Trophoblast cell (in vitro differentiated cells and primary cell): ENCODE data around the gene CDKN2B.

Source experiments
- DNase-seq, 2 donors: peaks; one replicate each; pipeline ENCODE4 v3.0.0-alpha.2; 2016
- H2AFZ ChIP-seq: 2 replicates; pipeline ENCODE4 v1.6.1; 2013; ENCODE audit warnings: low read length, moderate library complexity, mild to moderate bottlenecking; ENCODE audit not compliant: insufficient read depth, poor library complexity
- H2AK5ac ChIP-seq: 2 replicates; pipeline ENCODE4 v1.6.1; 2013; ENCODE audit warnings: mild to moderate bottlenecking, low read length
- H2BK120ac ChIP-seq: 2 replicates; pipeline ENCODE4 v1.6.1; 2013; ENCODE audit warnings: low read length, mild to moderate bottlenecking, moderate library complexity; ENCODE audit not compliant: insufficient read depth, poor library complexity
- H2BK12ac ChIP-seq: 2 replicates; pipeline ENCODE4 v1.6.1; 2013; ENCODE audit warnings: mild to moderate bottlenecking, low read length, moderate library complexity
- H2BK5ac ChIP-seq: 2 replicates; pipeline ENCODE4 v1.6.1; 2013; ENCODE audit warnings: low read length, low read depth, moderate library complexity, mild to moderate bottlenecking; ENCODE audit not compliant: poor library complexity
- H3K14ac ChIP-seq: 2 replicates; pipeline ENCODE4 v1.6.1; 2013; ENCODE audit warnings: mild to moderate bottlenecking, low read length
- H3K18ac ChIP-seq: 2 replicates; pipeline ENCODE4 v1.6.1; 2013; ENCODE audit warnings: mild to moderate bottlenecking, low read length
- H3K23ac ChIP-seq: 2 replicates; pipeline ENCODE4 v1.6.1; 2013; ENCODE audit warnings: low read length
- H3K27ac ChIP-seq: 2 replicates; pipeline ENCODE4 v1.5.1; 2013; ENCODE audit warnings: low read depth, mild to moderate bottlenecking, inconsistent platforms, low read length, moderate library complexity
- H3K27me3 ChIP-seq: 2 replicates; pipeline ENCODE4 v1.6.1; 2013; ENCODE audit warnings: inconsistent platforms, mild to moderate bottlenecking, low read length, moderate library complexity; ENCODE audit not compliant: insufficient read depth
- H3K36me3 ChIP-seq, 2 experiments: 1 replicate in 1 of 2; 2 replicates in 1 of 2; pipeline ENCODE4 v1.6.1; 2013; ENCODE audit warnings: low read length in 2 of 2, mild to moderate bottlenecking in 2 of 2, moderate library complexity in 1 of 2; ENCODE audit not compliant: insufficient read depth in 2 of 2, control insufficient read depth in 1 of 2
- H3K4ac ChIP-seq: 2 replicates; pipeline ENCODE4 v1.6.1; 2013; ENCODE audit warnings: low read depth, mild to moderate bottlenecking, low read length, moderate library complexity
- H3K4me1 ChIP-seq, 2 experiments: 1 replicate in 1 of 2; 2 replicates in 1 of 2; pipeline ENCODE4 v1.6.1; 2013; ENCODE audit warnings: low read length in 2 of 2, mild to moderate bottlenecking in 2 of 2, moderate library complexity in 1 of 2; ENCODE audit not compliant: insufficient read depth in 2 of 2, control insufficient read depth in 1 of 2
- H3K4me2 ChIP-seq: 2 replicates; pipeline ENCODE4 v1.6.1; 2013; ENCODE audit warnings: inconsistent platforms, mild to moderate bottlenecking, low read length, moderate library complexity
- H3K4me3 ChIP-seq: 2 replicates; pipeline ENCODE4 v1.5.1; 2013; ENCODE audit warnings: mild to moderate bottlenecking, low read depth, low read length, inconsistent platforms
- H3K79me1 ChIP-seq: one replicate; pipeline ENCODE4 v1.6.1; 2013; ENCODE audit warnings: low read length
- H3K79me2 ChIP-seq: 2 replicates; pipeline ENCODE4 v1.6.1; 2013; ENCODE audit warnings: low read length, mild to moderate bottlenecking; ENCODE audit not compliant: control insufficient read depth, insufficient read depth, poor library complexity
- H3K9ac ChIP-seq: 2 replicates; pipeline ENCODE4 v1.6.1; 2013; ENCODE audit warnings: mild to moderate bottlenecking, low read length
- H3K9me3 ChIP-seq: 2 replicates; pipeline ENCODE4 v1.6.1; 2013; ENCODE audit warnings: low read depth, mild to moderate bottlenecking, control low read depth, inconsistent platforms, low read length; ENCODE audit not compliant: insufficient read depth
- H4K12ac ChIP-seq: 2 replicates; pipeline ENCODE4 v1.6.1; 2013; ENCODE audit warnings: low read depth, mild to moderate bottlenecking, low read length, moderate library complexity
- H4K8ac ChIP-seq: 2 replicates; pipeline ENCODE4 v1.6.1; 2013; ENCODE audit warnings: low read depth, mild to moderate bottlenecking, low read length, moderate library complexity
- H4K91ac ChIP-seq: one replicate; pipeline ENCODE4 v1.6.1; 2013; ENCODE audit warnings: low read depth, mild to moderate bottlenecking, low read length, moderate library complexity
- WGBS: extraction: QIAGEN DNeasy Blood & Tissue Kit; methylation state at CpG from one replicate; pipeline ENCODE4 v1.1.7; 2013; ENCODE audit warnings: missing lambda C conversion rate; ENCODE audit not compliant: insufficient read length, insufficient coverage; ENCODE audit errors: extremely low coverage; 5-methylcytosine and 5-hydroxymethylcytosine counted together

The CDKN2B gene

DNA sequence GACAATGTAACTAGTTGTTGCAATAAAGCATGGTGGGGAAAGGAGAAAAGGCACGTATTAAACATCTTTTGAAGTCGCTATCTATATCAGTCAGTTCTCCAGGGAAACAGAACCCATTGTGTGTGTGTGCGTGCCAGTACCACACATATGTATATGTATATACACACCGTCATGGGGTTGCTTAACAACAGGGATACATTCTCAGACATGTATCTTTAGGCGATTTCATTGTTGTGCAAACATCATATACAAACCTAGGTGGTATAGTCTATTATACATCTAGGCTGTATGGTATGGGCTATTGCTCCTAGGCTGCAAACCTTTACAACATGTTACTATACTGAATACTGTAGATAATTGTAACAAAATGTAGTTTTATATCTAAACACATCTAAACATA lies 12.2 kb downstream of the CDKN2B start:
- no peak overlapping the region for H4K8ac ChIP-seq
- H3K14ac ChIP-seq: no peak overlapping the region
- H2BK12ac ChIP-seq: no peak overlapping the region
- WGBS: no CpG with 5 or more reads among the region's 5 CpGs
- no peak overlapping the region for H2BK120ac ChIP-seq
- H3K4ac ChIP-seq: no peak overlapping the region
- no peak overlapping the region for H2BK5ac ChIP-seq
- DNase-seq: no peak
- no peak overlapping the region for H2AK5ac ChIP-seq
- H3K4me3 ChIP-seq: no peak overlapping the region
- H3K4me2 ChIP-seq: no peak overlapping the region
- no peaks in the 10 kb centered on the region for H3K36me3 ChIP-seq
- H3K79me1 ChIP-seq: peaks cover 5% of the 10 kb centered on the region
- H2AFZ ChIP-seq: no peak overlapping the region
- no peak overlapping the region for H3K18ac ChIP-seq
- peaks cover 15% of the 10 kb centered on the region for H3K27me3 ChIP-seq
- peaks cover 6 to 10% of the 10 kb centered on the region in 2 experiments for H3K4me1 ChIP-seq
- no peak overlapping the region for H4K12ac ChIP-seq
- H3K27ac ChIP-seq: no peak overlapping the region
- H3K79me2 ChIP-seq: peaks cover 6% of the 10 kb centered on the region
- no peak overlapping the region for H4K91ac ChIP-seq
- peaks cover 2% of the 10 kb centered on the region for H3K9me3 ChIP-seq
- no peak overlapping the region for H3K9ac ChIP-seq
- no peak overlapping the region for H3K23ac ChIP-seq

DNA sequence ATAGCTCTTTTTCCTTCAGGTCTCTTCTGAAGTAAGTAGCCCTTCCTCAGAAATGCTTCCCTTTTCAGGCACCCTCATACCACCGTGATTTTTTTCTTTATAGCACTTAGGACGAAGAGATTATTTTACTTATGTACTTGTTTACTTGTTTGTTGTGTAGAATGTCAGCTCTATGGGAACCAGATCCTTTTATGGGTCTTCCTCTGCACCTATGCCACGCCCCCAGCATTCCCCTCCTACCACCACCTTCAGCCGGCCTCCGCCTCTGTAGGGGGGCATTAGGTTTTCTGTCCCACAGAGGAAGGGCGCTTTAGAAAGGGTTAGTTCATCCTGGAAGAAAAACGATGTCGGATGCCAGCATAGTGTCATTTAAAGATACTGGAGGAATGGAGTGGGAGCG lies 12.7 kb downstream of the CDKN2B start:
- Histone ChIP-seq H3K4me3 (no peak overlapping the region), H3K4ac (no peak overlapping the region), H3K4me2 (no peak overlapping the region), H2BK5ac (no peak overlapping the region), H3K79me2 (peaks cover 6% of the 10 kb centered on the region), H2BK12ac (no peak overlapping the region), H3K14ac (no peak overlapping the region), H3K9me3 (peaks cover 2% of the 10 kb centered on the region), H3K36me3 (no peaks in the 10 kb centered on the region), H3K9ac (no peak overlapping the region), H3K4me1 (peaks cover 6 to 10% of the 10 kb centered on the region in 2 experiments), H4K91ac (no peak overlapping the region), H3K23ac (no peak overlapping the region), H3K79me1 (peaks cover 5% of the 10 kb centered on the region), H3K27ac (no peak overlapping the region), H2BK120ac (no peak overlapping the region), H2AFZ (no peak overlapping the region), H2AK5ac (no peak overlapping the region), H3K27me3 (peaks cover 15% of the 10 kb centered on the region), H4K12ac (no peak overlapping the region), H4K8ac (no peak overlapping the region), H3K18ac (no peak overlapping the region)
- WGBS: no CpG with 5 or more reads among the region's 9 CpGs
- DNase-seq: no peak

DNA sequence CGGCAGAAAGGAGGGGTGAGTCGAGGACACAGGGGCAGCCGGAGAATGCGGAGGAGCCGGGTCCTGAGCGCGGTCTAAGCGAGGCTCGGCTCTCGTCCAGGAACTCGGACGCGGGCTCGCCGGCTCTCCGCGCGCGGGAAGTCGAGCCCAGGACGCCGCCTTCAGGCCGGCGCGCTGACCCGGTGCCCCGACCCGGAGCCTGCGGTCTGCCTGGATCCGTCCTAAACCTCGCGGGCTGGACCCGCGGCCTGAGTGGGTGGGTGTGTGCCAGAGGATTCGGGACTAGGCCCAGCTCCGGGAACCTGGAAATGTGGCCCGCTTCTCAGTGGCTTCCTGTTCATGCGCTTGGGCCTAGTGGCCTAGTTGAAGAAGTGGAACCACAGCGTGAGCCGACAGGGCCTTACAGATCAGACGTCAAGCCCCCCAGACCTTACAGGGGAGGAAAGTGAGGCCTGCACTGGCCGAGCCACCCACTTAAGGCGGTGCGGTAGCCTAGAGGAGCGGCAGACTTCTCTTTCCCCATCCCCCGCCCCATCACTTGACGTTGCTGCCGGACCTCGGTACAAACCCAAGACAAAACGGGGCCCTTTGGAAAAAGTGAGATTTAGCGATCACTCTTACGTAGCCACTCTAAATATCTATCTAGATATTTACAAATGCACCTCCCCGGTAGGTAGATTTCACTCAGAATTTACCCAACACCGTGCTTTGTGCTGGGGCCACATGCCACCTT lies 13.3 kb downstream of the CDKN2B start:
- Histone ChIP-seq H3K27ac (no peak overlapping the region), H2BK120ac (no peak overlapping the region), H2AFZ (peak overlapping the region; percentile 31), H4K12ac (no peak overlapping the region), H3K4me1 (peaks cover 6 to 10% of the 10 kb centered on the region in 2 experiments), H2BK12ac (peak overlapping the region; percentile 8), H3K4me3 (peak overlapping the region; percentile 75), H3K9ac (peak overlapping the region; percentile 49), H3K27me3 (peaks cover 15% of the 10 kb centered on the region), H3K36me3 (no peaks in the 10 kb centered on the region), H3K4ac (no peak overlapping the region), H2AK5ac (no peak overlapping the region), H3K18ac (no peak overlapping the region), H3K79me2 (peaks cover 6% of the 10 kb centered on the region), H4K91ac (peak overlapping the region; percentile 1), H3K9me3 (peaks cover 2% of the 10 kb centered on the region), H3K4me2 (peak overlapping the region; percentile 84), H2BK5ac (no peak overlapping the region), H3K79me1 (peaks cover 5% of the 10 kb centered on the region), H4K8ac (peak overlapping the region; percentile 39), H3K14ac (peak overlapping the region; percentile 40), H3K23ac (peak overlapping the region; percentile 62)
- no CpG with 5 or more reads among the region's 54 CpGs for WGBS
- DNase-seq: peak; percentile 61 to 81

DNA sequence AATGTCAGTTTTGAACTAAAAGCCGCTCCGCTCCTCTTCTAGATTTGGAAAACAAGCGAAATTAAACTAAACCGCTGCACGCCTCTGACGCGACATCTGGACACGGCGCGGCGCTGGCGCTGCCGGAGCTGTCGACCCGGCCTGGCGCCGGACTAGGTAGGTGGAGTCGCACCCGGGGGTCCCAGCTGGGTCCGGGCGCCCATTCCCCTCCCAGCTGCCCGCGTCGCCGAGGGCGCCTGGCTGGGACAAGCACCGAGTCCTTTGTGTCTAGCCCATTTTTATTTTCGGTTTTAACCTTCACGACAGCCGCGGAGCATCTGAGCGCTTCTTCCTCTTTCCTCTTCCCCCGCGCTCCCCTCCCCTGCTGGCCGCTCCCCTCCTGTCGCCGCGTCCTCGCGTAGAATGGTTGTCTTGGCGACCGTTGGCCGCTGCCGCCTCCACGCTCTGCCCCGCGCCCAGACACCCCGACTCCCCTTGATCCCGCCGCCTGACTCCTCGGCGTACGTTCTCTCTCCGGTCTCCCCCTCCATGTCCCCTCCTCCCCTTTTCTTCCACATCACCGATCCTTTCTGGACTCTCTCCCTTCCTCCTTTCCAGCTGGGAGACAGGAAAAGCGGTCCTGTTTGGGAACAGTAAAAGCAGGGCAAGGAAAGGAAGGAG lies 14.0 kb downstream of the CDKN2B start:
- Histone ChIP-seq H3K27me3 (peaks cover 15% of the 10 kb centered on the region), H2BK5ac (no peak overlapping the region), H2BK12ac (no peak overlapping the region), H2AK5ac (no peak overlapping the region), H4K12ac (no peak overlapping the region), H2AFZ (peak overlapping the region; percentile 62), H3K4me1 (peaks cover 7 to 10% of the 10 kb centered on the region in 2 experiments), H3K9ac (peak overlapping the region; percentile 14), H3K18ac (no peak overlapping the region), H4K8ac (peak overlapping the region; percentile 5), H3K4me3 (peak overlapping the region; percentile 75), H3K27ac (no peak overlapping the region), H3K4ac (no peak overlapping the region), H3K9me3 (peaks cover 2% of the 10 kb centered on the region), H3K36me3 (no peaks in the 10 kb centered on the region), H4K91ac (no peak overlapping the region), H3K4me2 (peak overlapping the region; percentile 84), H3K14ac (no peak overlapping the region), H3K79me1 (peaks cover 5% of the 10 kb centered on the region), H2BK120ac (no peak overlapping the region), H3K23ac (no peak overlapping the region), H3K79me2 (peaks cover 6% of the 10 kb centered on the region)
- no CpG with 5 or more reads among the region's 56 CpGs for WGBS
- peak; percentile 57 to 72 for DNase-seq
